Measurements from ENCODE around the gene EEF1AKMT3.

DNA sequence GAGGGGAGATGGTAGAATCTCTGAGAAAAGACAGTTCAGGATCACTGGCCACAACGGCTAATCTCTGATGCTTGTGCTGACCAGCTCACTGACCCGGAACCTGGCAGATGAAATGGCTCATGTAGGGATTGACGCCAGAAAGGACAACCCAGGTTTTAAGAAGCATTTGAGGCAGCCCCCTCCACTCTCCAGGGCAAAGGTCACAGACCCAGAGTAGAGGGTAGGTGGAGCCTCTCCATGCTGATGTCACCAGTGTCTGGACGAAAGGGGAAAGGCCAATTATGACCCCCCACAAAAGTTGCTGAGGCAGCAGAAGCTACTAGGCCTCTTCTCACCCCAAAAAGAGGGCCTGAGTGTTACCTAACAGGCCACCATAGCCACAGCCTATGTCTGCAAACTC, 1.7 kb upstream of the EEF1AKMT3 start:
- TF ChIP-seq POLR2AphosphoS5 (IDR thresholded peaks at IDR 0.05; ENCODE audit: low read depth), result no peak
- TF ChIP-seq CTCF (conservative IDR thresholded peaks at IDR 0.05; ENCODE audit: low read depth in 2 of 2), result no peak
- no peak for TF ChIP-seq ETS1 (IDR thresholded peaks at IDR 0.05)
- no peak for TF ChIP-seq ZNF331 (CRISPR knock-in tag; IDR thresholded peaks at IDR 0.05; ENCODE audit: low read depth)
- TF ChIP-seq EZH2 (IDR thresholded peaks at IDR 0.05; ENCODE audit: low read depth, unreplicated experiment), result no peak
- no peak for TF ChIP-seq CREB1 (CRISPR knock-in tag; IDR thresholded peaks at IDR 0.05; ENCODE audit: low read depth)
- no peak for TF ChIP-seq REST (IDR thresholded peaks at IDR 0.05; ENCODE audit: unreplicated experiment)
- TF ChIP-seq EZH2phosphoT487 (IDR thresholded peaks at IDR 0.05; ENCODE audit: unreplicated experiment), result no peak
- no peak for TF ChIP-seq STAT1 (IDR thresholded peaks at IDR 0.05; ENCODE audit: unreplicated experiment)
- TF ChIP-seq, protein P1, sequence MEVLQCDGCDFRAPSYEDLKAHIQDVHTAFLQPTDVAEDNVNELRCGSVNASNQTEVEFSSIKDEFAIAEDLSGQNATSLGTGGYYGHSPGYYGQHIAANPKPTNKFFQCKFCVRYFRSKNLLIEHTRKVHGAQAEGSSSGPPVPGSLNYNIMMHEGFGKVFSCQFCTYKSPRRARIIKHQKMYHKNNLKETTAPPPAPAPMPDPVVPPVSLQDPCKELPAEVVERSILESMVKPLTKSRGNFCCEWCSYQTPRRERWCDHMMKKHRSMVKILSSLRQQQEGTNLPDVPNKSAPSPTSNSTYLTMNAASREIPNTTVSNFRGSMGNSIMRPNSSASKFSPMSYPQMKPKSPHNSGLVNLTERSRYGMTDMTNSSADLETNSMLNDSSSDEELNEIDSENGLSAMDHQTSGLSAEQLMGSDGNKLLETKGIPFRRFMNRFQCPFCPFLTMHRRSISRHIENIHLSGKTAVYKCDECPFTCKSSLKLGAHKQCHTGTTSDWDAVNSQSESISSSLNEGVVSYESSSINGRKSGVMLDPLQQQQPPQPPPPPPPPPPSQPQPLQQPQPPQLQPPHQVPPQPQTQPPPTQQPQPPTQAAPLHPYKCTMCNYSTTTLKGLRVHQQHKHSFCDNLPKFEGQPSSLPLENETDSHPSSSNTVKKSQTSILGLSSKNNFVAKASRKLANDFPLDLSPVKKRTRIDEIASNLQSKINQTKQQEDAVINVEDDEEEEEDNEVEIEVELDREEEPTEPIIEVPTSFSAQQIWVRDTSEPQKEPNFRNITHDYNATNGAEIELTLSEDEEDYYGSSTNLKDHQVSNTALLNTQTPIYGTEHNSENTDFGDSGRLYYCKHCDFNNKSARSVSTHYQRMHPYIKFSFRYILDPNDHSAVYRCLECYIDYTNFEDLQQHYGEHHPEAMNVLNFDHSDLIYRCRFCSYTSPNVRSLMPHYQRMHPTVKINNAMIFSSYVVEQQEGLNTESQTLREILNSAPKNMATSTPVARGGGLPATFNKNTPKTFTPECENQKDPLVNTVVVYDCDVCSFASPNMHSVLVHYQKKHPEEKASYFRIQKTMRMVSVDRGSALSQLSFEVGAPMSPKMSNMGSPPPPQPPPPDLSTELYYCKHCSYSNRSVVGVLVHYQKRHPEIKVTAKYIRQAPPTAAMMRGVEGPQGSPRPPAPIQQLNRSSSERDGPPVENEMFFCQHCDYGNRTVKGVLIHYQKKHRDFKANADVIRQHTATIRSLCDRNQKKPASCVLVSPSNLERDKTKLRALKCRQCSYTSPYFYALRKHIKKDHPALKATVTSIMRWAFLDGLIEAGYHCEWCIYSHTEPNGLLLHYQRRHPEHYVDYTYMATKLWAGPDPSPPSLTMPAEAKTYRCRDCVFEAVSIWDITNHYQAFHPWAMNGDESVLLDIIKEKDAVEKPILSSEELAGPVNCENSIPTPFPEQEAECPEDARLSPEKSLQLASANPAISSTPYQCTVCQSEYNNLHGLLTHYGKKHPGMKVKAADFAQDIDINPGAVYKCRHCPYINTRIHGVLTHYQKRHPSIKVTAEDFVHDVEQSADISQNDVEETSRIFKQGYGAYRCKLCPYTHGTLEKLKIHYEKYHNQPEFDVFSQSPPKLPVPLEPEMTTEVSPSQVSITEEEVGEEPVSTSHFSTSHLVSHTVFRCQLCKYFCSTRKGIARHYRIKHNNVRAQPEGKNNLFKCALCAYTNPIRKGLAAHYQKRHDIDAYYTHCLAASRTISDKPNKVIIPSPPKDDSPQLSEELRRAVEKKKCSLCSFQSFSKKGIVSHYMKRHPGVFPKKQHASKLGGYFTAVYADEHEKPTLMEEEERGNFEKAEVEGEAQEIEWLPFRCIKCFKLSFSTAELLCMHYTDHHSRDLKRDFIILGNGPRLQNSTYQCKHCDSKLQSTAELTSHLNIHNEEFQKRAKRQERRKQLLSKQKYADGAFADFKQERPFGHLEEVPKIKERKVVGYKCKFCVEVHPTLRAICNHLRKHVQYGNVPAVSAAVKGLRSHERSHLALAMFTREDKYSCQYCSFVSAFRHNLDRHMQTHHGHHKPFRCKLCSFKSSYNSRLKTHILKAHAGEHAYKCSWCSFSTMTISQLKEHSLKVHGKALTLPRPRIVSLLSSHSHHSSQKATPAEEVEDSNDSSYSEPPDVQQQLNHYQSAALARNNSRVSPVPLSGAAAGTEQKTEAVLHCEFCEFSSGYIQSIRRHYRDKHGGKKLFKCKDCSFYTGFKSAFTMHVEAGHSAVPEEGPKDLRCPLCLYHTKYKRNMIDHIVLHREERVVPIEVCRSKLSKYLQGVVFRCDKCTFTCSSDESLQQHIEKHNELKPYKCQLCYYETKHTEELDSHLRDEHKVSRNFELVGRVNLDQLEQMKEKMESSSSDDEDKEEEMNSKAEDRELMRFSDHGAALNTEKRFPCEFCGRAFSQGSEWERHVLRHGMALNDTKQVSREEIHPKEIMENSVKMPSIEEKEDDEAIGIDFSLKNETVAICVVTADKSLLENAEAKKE (CRISPR knock-in tag; IDR thresholded peaks at IDR 0.05), result no peak
- no peak for TF ChIP-seq JUNB (IDR thresholded peaks at IDR 0.05; ENCODE audit: unreplicated experiment)
- TF ChIP-seq NANOG (IDR thresholded peaks at IDR 0.05; ENCODE audit: borderline replicate concordance), result no peak
